Measurements from ENCODE around the gene MUL1. TPM values are rescaled to one million over a fixed set of nuclear protein-coding genes. Genes with fewer than 3 reads are reported as not detected.

Gene MUL1
- total and polyA plus RNA-seq, 9 of the 15 experiments (the other 6 are each of a cell fraction or from before 2014, with no cell fraction given), result 10.4 to 32.9 (median 19.3) TPM

DNA sequence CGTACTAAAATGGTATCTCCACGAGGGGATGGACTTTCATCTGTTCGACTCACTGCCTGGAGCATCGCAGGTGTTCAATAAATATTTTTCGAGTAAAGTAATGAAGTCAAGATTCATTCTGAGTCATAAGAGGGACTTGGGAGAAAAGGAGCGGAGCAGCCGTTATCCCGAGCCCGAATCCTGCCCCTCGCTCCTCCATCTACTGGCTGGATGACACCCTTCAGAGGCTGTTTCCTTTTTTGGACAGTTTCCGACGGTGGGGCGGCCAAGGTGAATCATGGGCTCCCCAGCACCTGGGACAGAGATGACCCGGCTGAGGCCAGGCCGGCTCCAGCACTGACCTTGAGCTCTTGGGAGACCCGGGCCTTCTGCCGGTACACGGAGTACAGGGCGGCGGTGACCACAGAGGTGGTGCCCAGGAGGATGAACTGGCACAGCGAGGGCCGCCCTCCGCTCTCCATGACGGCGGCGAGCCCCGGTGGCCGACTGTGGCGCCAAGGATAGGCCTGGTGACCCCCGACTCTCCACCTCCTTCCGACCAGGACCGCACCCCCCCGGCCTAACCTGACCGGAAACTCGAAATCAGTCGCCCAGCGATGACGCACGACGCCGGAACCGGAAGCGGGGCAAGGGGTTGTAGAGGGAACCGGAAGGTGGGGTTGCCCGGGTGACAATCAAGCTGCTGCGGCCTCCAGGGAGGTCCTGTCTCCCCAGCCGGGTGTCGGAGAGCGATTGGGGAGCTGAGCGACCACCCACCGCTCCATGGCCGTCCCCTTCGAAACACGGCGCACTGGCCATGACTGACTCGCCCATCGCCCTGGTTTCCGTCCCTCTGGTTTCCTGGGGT is at the start of gene MUL1 (continued):
- TF ChIP-seq FOXA3 (CRISPR knock-in tag; conservative IDR thresholded peaks at IDR 0.05 in 1 of 2, IDR thresholded peaks at IDR 0.05 in 1 of 2), result no peak; a peak in 1 of 4 replicates
- TF ChIP-seq ZNF431 (CRISPR knock-in tag; IDR thresholded peaks at IDR 0.05), result 0 out of 2 replicates have a peak, but pooled peaks have one; percentile 18
- peak; percentile 87 for TF ChIP-seq POLR2G (IDR thresholded peaks at IDR 0.05; ENCODE audit: low read depth, low read length)
- no peak for TF ChIP-seq MEF2D (tag; conservative IDR thresholded peaks at IDR 0.05; ENCODE audit: low read depth)
- no peak for TF ChIP-seq RUNX1 (IDR thresholded peaks at IDR 0.05; ENCODE audit: low read depth)
- 0 out of 2 replicates have a peak, but pooled peaks have one; percentile 27 for TF ChIP-seq SMAD4 (CRISPR knock-in tag; conservative IDR thresholded peaks at IDR 0.05)
- TF ChIP-seq, protein P1, sequence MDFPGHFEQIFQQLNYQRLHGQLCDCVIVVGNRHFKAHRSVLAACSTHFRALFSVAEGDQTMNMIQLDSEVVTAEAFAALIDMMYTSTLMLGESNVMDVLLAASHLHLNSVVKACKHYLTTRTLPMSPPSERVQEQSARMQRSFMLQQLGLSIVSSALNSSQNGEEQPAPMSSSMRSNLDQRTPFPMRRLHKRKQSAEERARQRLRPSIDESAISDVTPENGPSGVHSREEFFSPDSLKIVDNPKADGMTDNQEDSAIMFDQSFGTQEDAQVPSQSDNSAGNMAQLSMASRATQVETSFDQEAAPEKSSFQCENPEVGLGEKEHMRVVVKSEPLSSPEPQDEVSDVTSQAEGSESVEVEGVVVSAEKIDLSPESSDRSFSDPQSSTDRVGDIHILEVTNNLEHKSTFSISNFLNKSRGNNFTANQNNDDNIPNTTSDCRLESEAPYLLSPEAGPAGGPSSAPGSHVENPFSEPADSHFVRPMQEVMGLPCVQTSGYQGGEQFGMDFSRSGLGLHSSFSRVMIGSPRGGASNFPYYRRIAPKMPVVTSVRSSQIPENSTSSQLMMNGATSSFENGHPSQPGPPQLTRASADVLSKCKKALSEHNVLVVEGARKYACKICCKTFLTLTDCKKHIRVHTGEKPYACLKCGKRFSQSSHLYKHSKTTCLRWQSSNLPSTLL (IDR thresholded peaks at IDR 0.05), result no peak
- TF ChIP-seq SMAD1 (IDR thresholded peaks at IDR 0.05; ENCODE audit: low read depth, low read length, partially characterized antibody), result no peak
- peak; percentile 100 for TF ChIP-seq ESRRA (IDR thresholded peaks at IDR 0.05; ENCODE audit: borderline replicate concordance, low read depth)
- TF ChIP-seq DIDO1 (tag; IDR thresholded peaks at IDR 0.05; ENCODE audit: low read depth), result peak; percentile 90
- TF ChIP-seq NFE2L1 (tag; IDR thresholded peaks at IDR 0.05; ENCODE audit: borderline replicate concordance, low read depth), result no peak
- no peak for TF ChIP-seq ZNF583 (CRISPR knock-in tag; IDR thresholded peaks at IDR 0.05)
- no peak for TF ChIP-seq ZNF407 (IDR thresholded peaks at IDR 0.05; ENCODE audit: low read depth)
- TF ChIP-seq U2AF1 (optimal IDR thresholded peaks at IDR 0.05; ENCODE audit: low read depth, low read length), result no peak
- TF ChIP-seq RBM25 (IDR thresholded peaks at IDR 0.05; ENCODE audit: low read depth, low read length, severe bottlenecking), result no peak
- TF ChIP-seq FIP1L1 (IDR thresholded peaks at IDR 0.05; ENCODE audit: low read depth, low read length, poor library complexity, severe bottlenecking), result no peak
- TF ChIP-seq RFX1 (IDR thresholded peaks at IDR 0.05), result peak; percentile 97
